Astrocyte of the cerebellum (primary cell): ENCODE data around the gene ACTN1.

Experiments
- DNase-seq: peaks from one replicate; pipeline ENCODE4 v3.0.0-alpha.2; 2011; ENCODE audit warnings: low read depth
- H3K4me3 ChIP-seq: 2 replicates; pipeline ENCODE4 v1.5.1; 2011; ENCODE audit warnings: mild to moderate bottlenecking, low read depth, low read length, moderate library complexity
- CTCF ChIP-seq: IDR thresholded peaks from 2 replicates; pipeline ENCODE4 v1.5.1; 2012; ENCODE audit warnings: low read length, low read depth, moderate library complexity, mild to moderate bottlenecking; ENCODE audit errors: missing control alignments
- in situ Hi-C: cut with HindIII; loops from 2 replicates; pipeline ENCODE4 v1.10.0; 2017; ENCODE audit warnings: low sequenced_read_pairs

Gene ACTN1

DNA sequence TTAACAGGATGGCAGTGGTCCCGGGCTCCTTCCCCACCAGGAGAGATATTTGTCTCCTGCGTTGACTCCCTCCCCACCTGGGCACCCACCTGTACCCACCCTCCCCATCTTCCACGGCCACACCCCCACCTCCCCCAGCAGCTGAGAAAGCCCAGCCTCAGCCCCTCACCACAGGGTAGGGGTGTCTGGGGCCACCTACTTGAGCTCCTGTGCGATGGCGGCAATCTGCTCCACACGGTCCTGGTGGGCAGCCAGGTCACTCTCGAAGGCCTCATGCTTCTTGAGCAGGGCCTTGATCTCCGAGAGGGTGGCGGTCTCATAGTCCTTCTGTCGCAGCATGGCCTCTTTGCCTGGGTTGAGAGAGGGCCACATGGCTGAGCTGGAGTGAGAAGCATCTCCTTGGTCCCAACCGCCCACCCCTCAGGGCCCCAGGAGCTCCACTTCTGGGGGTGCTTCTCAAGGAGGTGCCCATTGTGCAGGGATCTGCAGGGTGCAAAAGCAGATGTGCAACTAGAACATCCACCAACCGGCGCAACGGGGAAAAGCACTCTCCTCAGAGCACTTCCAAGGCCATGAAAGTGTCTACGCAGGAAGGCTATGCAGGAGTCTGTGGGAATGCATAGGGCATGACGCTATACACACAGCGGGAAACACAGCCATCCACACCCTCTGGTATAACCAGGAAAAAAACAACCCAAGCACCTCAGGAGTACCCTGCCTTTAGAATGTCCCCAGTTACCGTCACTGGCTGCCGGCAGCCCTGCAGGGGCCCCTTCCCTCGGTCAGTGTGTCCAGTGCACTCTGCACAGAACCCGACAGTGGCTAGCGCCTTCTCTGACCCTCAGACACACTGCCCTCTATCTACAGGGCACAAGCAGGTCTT, 93.6 kb downstream of the ACTN1 start:
- no peak for DNase-seq
- no peak overlapping the region for H3K4me3 ChIP-seq
- TF ChIP-seq CTCF, result no peak
- in situ Hi-C loops, result no loop called here

GRCh38 chr14:68884031-68885030, 94.8 kb downstream of the ACTN1 start:
- TF ChIP-seq CTCF, result no peak
- H3K4me3 ChIP-seq, result no peak overlapping the region
- DNase-seq, result peak; percentile 93
- in situ Hi-C loops, result no loop called here

GRCh38 chr14:68882235-68882634, 96.9 kb downstream of the ACTN1 start:
- TF ChIP-seq CTCF, result no peak
- no peak overlapping the region for H3K4me3 ChIP-seq
- no peak for DNase-seq
- in situ Hi-C loops, result no loop called here

DNA sequence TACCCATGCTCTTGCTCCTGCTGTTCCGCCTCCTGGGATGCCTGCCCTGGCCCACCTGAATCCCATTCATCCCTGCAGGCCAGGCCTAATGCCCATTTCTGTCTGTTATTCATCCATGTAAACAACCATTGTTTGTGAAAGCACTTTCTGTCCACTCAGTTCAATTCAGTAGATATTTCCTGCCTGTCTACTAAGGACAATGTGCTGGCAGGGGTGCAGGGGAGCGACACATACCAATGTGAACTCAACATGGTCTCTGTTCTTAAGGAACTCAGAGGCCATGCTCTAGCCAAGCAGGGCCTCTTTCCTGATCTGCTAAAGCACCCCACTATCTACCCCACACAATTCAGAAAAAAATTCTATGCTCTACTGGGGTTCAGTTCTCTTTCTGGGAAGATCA, 97.7 kb downstream of the ACTN1 start:
- DNase-seq, result no peak
- TF ChIP-seq CTCF, result no peak
- H3K4me3 ChIP-seq, result no peak overlapping the region
- in situ Hi-C loops, result no loop called here

GRCh38 chr14:68880581-68881105, 98.5 kb downstream of the ACTN1 start:
- no peak overlapping the region for H3K4me3 ChIP-seq
- TF ChIP-seq CTCF, result no peak
- DNase-seq, result no peak
- in situ Hi-C loops, result no loop called here
